WERI-Rb-1 (cell line): ENCODE measurements around the gene CYP8B1.

Experiments
- DNase-seq: peaks from one replicate; pipeline ENCODE4 v3.0.0-alpha.2; 2020
- H3K27ac ChIP-seq: fragments of 250-450 bp; sonication (Bioruptor Pico); 2 replicates; pipeline ENCODE4 v1.5.1; 2020; ENCODE audit warnings: mild to moderate bottlenecking, moderate library complexity
- H3K27me3 ChIP-seq: fragments of 250-450 bp; sonication (Bioruptor Pico); 2 replicates; pipeline ENCODE4 v1.5.1; 2021; ENCODE audit warnings: mild to moderate bottlenecking, low read depth, moderate library complexity; ENCODE audit not compliant: insufficient read depth, severe bottlenecking
- H3K36me3 ChIP-seq: fragments of 250-450 bp; sonication (Bioruptor Pico); 2 replicates; pipeline ENCODE4 v1.5.1; 2020; ENCODE audit warnings: mild to moderate bottlenecking, moderate library complexity
- H3K4me3 ChIP-seq: 2 replicates; pipeline ENCODE4 v1.5.1; 2011; ENCODE audit warnings: low read depth, mild to moderate bottlenecking, control low read depth, low read length
- H3K9me3 ChIP-seq: fragments of 250-450 bp; sonication (Bioruptor Pico); 2 replicates; pipeline ENCODE4 v1.5.1; 2021; ENCODE audit warnings: mild to moderate bottlenecking, moderate library complexity; ENCODE audit not compliant: severe bottlenecking
- TF ChIP-seq, protein P1 (sequence below): IDR thresholded peaks from 2 replicates; pipeline ENCODE4 v1.5.1; 2011; ENCODE audit warnings: low read depth, mild to moderate bottlenecking, control low read depth, inconsistent platforms, low read length

The CYP8B1 gene

DNA sequence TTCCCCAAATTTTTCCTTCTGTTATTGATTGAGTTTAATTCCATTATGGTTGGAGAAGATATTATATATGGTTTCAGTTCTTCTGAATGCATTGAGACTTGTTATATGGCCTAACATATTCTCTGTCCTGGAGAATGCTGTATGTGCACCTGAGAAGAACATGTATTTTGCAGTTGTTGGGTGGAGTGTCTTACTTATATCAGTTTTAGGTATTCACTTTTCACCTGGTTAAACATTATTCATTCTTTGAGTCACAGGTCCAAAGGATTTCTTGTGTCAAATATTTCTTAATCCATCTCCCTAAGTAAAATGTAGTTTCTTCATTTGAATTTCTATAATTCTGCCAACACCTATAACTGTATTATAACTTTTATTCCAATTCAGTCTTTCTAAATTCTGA, 48.7 kb downstream of the CYP8B1 start:
- Histone ChIP-seq H3K4me3 (no peak overlapping the region), H3K27ac (no peak overlapping the region), H3K9me3 (peaks cover 5% of the 10 kb centered on the region), H3K27me3 (no peaks in the 10 kb centered on the region), H3K36me3 (no peaks in the 10 kb centered on the region)
- no peak for DNase-seq
- TF ChIP-seq, protein P1, sequence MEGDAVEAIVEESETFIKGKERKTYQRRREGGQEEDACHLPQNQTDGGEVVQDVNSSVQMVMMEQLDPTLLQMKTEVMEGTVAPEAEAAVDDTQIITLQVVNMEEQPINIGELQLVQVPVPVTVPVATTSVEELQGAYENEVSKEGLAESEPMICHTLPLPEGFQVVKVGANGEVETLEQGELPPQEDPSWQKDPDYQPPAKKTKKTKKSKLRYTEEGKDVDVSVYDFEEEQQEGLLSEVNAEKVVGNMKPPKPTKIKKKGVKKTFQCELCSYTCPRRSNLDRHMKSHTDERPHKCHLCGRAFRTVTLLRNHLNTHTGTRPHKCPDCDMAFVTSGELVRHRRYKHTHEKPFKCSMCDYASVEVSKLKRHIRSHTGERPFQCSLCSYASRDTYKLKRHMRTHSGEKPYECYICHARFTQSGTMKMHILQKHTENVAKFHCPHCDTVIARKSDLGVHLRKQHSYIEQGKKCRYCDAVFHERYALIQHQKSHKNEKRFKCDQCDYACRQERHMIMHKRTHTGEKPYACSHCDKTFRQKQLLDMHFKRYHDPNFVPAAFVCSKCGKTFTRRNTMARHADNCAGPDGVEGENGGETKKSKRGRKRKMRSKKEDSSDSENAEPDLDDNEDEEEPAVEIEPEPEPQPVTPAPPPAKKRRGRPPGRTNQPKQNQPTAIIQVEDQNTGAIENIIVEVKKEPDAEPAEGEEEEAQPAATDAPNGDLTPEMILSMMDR: no peak

DNA sequence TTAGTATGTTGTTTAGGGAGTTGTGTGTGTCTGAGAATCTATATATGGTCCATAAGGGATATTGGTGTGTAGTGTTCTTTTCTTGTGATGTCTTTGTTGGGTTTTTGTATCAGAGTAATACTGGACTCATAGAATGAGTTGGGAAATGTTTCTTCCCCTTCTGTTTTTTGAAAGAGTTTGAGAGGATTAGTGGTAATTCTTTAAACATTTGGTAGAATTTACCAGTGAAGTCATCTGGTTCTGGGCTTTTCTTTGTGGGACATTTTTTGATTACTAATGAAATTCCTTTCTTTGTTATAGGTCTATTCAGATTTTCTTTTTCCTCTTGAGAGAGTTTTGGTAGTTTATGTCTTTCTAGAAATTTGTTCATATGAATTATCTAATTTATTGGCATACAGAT, 49.5 kb downstream of the CYP8B1 start:
- Histone ChIP-seq H3K36me3 (no peaks in the 10 kb centered on the region), H3K27ac (no peak overlapping the region), H3K27me3 (no peaks in the 10 kb centered on the region), H3K4me3 (no peak overlapping the region), H3K9me3 (peaks cover 5% of the 10 kb centered on the region)
- DNase-seq: no peak
- TF ChIP-seq, protein P1: no peak

DNA sequence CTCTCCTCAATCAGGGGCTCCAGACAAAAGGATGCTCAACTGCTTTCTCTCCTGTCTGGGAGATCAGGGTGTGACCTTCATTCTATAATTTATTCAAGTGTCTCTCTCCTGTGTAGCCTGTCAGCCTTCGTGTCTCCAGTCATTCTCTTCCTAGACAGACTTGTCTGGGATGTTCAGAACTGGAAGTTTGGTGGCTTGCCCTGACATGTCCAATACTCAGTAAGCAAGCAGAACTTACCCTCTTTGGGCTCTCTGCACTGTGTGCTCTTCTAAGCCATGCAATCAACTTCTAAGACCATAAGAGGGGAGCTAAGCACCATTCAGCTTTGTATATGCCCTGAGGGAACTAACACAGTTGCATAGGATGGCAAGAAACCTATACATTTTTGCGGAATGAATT, 52.3 kb downstream of the CYP8B1 start:
- H3K4me3 ChIP-seq: no peak overlapping the region
- H3K36me3 ChIP-seq: no peaks in the 10 kb centered on the region
- H3K27ac ChIP-seq: peak overlapping the region; percentile 71
- H3K27me3 ChIP-seq: no peaks in the 10 kb centered on the region
- TF ChIP-seq, protein P1: no peak
- DNase-seq: peak; percentile 47
- peaks cover 5% of the 10 kb centered on the region for H3K9me3 ChIP-seq

DNA sequence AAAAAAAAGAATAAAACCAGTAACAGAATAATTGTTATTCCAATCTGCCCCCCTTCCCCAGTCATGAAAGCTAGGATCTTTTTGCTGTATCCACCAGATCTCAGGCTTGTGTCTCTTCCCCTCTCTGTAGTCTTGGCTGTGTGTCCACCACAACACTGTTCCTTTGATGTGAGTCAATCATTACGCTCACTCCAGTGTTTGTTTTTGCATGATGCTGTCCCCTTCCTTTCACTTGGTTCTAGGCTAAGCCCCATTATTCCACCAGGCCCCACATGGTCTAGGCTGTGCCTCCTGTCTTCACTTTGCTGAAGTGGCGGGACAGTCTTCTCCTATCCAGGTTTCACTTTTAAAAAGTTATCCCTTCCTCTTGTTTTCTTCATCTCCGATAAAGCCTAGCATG, 52.9 kb downstream of the CYP8B1 start:
- peaks cover 5% of the 10 kb centered on the region for H3K9me3 ChIP-seq
- H3K4me3 ChIP-seq: no peak overlapping the region
- H3K36me3 ChIP-seq: no peaks in the 10 kb centered on the region
- H3K27ac ChIP-seq: peak overlapping the region; percentile 71
- DNase-seq: no peak
- H3K27me3 ChIP-seq: no peaks in the 10 kb centered on the region
- TF ChIP-seq, protein P1: no peak
